NB4 (cell line): ENCODE results near the gene CCL22.

ENCODE experiments used
- DNase-seq: peaks from one replicate; pipeline ENCODE4 v3.0.0; 2010; ENCODE audit warnings: low read depth
- H3K4me3 ChIP-seq: one replicate; pipeline ENCODE4 v1.5.1; 2011; ENCODE audit warnings: mild to moderate bottlenecking, low read depth, low read length, moderate library complexity
- CTCF ChIP-seq: IDR thresholded peaks from one replicate; pipeline ENCODE4 v1.5.1; 2012; ENCODE audit warnings: low read depth, low read length
- MAX ChIP-seq: IDR thresholded peaks from 2 replicates; pipeline ENCODE4 v1.6.1; 2011; ENCODE audit warnings: low read depth, low read length
- MYC ChIP-seq: IDR thresholded peaks from 2 replicates; pipeline ENCODE4 v1.6.1; 2011; ENCODE audit warnings: low read depth, low read length
- POLR2A ChIP-seq: IDR thresholded peaks from 2 replicates; pipeline ENCODE4 v1.6.1; 2011; ENCODE audit warnings: mild to moderate bottlenecking; ENCODE audit not compliant: insufficient read length; ENCODE audit errors: extremely low read depth

CCL22 gene

GRCh38 chr16:57316390-57317017, 42.1 kb upstream of the CCL22 start:
- no peak overlapping the region for H3K4me3 ChIP-seq
- no peak for TF ChIP-seq MYC
- no peak for TF ChIP-seq CTCF
- no peak for TF ChIP-seq POLR2A
- no peak for TF ChIP-seq MAX
- no peak for DNase-seq

- H3K4me3 ChIP-seq, result no peak overlapping the region
- DNase-seq, result no peak
- no peak for TF ChIP-seq MYC
- no peak for TF ChIP-seq CTCF
- TF ChIP-seq MAX, result no peak
- TF ChIP-seq POLR2A, result no peak
Measured at GRCh38 chr16:57318240-57318970, 40.2 kb upstream of the CCL22 start.

GRCh38 chr16:57319646-57320045, 38.9 kb upstream of the CCL22 start:
- TF ChIP-seq MYC, result no peak
- no peak for DNase-seq
- no peak overlapping the region for H3K4me3 ChIP-seq

GRCh38 chr16:57324749-57325148, 33.8 kb upstream of the CCL22 start:
- DNase-seq, result no peak
- no peak overlapping the region for H3K4me3 ChIP-seq
- TF ChIP-seq MYC, result no peak
- TF ChIP-seq POLR2A, result no peak
- no peak for TF ChIP-seq CTCF
- TF ChIP-seq MAX, result no peak

GRCh38 chr16:57325458-57325857, 33.1 kb upstream of the CCL22 start:
- DNase-seq, result no peak

More at GRCh38 chr16:57325458-57325857, 33.1 kb upstream of the CCL22 start:
- H3K4me3 ChIP-seq, result no peak overlapping the region
- TF ChIP-seq CTCF, result no peak
- no peak for TF ChIP-seq POLR2A
- TF ChIP-seq MYC, result no peak
- no peak for TF ChIP-seq MAX
